Endometrial microvascular endothelial cells (primary cell): ENCODE data around the gene THOC7. TPM values are rescaled to one million over a fixed set of nuclear protein-coding genes. Genes with fewer than 3 reads are reported as not detected.

Experiments
- in situ Hi-C: cut with HindIII; loops from 2 replicates; pipeline ENCODE4 v1.10.0; 2017; ENCODE audit warnings: low sequenced_read_pairs, low pct_unique_long_range_greater_than_20kb; ENCODE audit errors: inconsistent ontology term
- total RNA-seq: library from RNA; depleted of rRNA; stranded (reverse); fragments of >200 nt; gene quantifications from one replicate; pipeline ENCODE4 v1.2.3, GENCODE V29; 2015; ENCODE audit errors: inconsistent ontology term

Gene THOC7
- total RNA-seq, result 35.2 TPM

- in situ Hi-C loops, result no loop called here
Measured at GRCh38 chr3:63863150-63864007, at the start of gene THOC7, which contains the start of gene ATXN7. TSS of gene THOC7 (minus strand) at chr3:63863805. CDS start at chr3:63863790, 15 bp downstream. TSS of gene ATXN7 (plus strand) at chr3:63863867. CDS start at chr3:63912599, 48,732 bp downstream.

GRCh38 chr3:63912768-63913588 lies 49.4 kb upstream of the THOC7 start:
- in situ Hi-C loops, result no loop called here

- in situ Hi-C loops, result no loop called here
Measured at GRCh38 chr3:63911873-63912767, 48.5 kb upstream of the THOC7 start, which contains the start of gene SCAANT1. TSS of gene SCAANT1 (minus strand) at chr3:63912383.

- in situ Hi-C loops, result no loop called here
Measured at GRCh38 chr3:63911509-63911872, 47.9 kb upstream of the THOC7 start.

- in situ Hi-C loops, result no loop called here
Measured at GRCh38 chr3:63910891-63911290, 47.3 kb upstream of the THOC7 start.

- in situ Hi-C loops, result no loop called here
Measured at GRCh38 chr3:63910001-63910400, 46.4 kb upstream of the THOC7 start.

GRCh38 chr3:63909431-63909830 lies 45.8 kb upstream of the THOC7 start:
- in situ Hi-C loops, result no loop called here

- in situ Hi-C loops, result no loop called here
Measured at GRCh38 chr3:63908776-63909175, 45.2 kb upstream of the THOC7 start.

GRCh38 chr3:63908081-63908736 lies 44.6 kb upstream of the THOC7 start:
- in situ Hi-C loops, result no loop called here

GRCh38 chr3:63905731-63906620 lies 42.4 kb upstream of the THOC7 start:
- in situ Hi-C loops, result no loop called here

- in situ Hi-C loops, result no loop called here
Measured at GRCh38 chr3:63900459-63900858, 36.9 kb upstream of the THOC7 start.

- in situ Hi-C loops, result no loop called here
Measured at GRCh38 chr3:63900010-63900409, 36.4 kb upstream of the THOC7 start.

GRCh38 chr3:63896332-63897030 lies 32.9 kb upstream of the THOC7 start:
- in situ Hi-C loops, result no loop called here

GRCh38 chr3:63895422-63896189 lies 32.0 kb upstream of the THOC7 start:
- in situ Hi-C loops, result no loop called here

GRCh38 chr3:63892773-63893352 lies 29.3 kb upstream of the THOC7 start:
- in situ Hi-C loops, result no loop called here

- in situ Hi-C loops, result no loop called here
Measured at GRCh38 chr3:63891518-63891917, 27.9 kb upstream of the THOC7 start.
